ENCODE measurements around the gene CD244. TPM values are rescaled to one million over a fixed set of nuclear protein-coding genes. Genes with fewer than 3 reads are reported as not detected.

CD244 gene
- total and polyA plus RNA-seq, 7 donors, result 0.03 to 0.63 (median 0.09) TPM; not detected in 3

- ATAC-seq, result no peak
- WGBS, 3 donors, result 76 to 87% (median 83%) methylated on average over 1 of the region's 1 CpG
- intact Hi-C loops (cut with DNase I), result loop anchor here (10.0 kb wide), 2 partner anchors 125 to 265 kb away; partner anchors contain the start of genes ITLN2 (in 1 of the 2) and KLHDC9 (in 1 of the 2)
- no peak overlapping the region for H3K4me3 ChIP-seq
- TF ChIP-seq CTCF (IDR thresholded peaks at IDR 0.05), result no peak
- no peaks in the 10 kb centered on the region for H3K4me1 ChIP-seq
- no peaks in the 10 kb centered on the region for H3K36me3 ChIP-seq (ENCODE audit: insufficient read depth in 1 of 2, low read depth in 1 of 2)
- H3K27ac ChIP-seq, result no peak overlapping the region
- no peaks in the 10 kb centered on the region for H3K27me3 ChIP-seq (ENCODE audit: insufficient read depth in 3 of 3, low read length in 2 of 3)
- no peak for DNase-seq
- H3K9me3 ChIP-seq, result no peaks in the 10 kb centered on the region
Measured at GRCh38 chr1:160829766-160830165, 32.9 kb downstream of the CD244 start.

- Histone ChIP-seq H3K4me3 (no peak overlapping the region), H3K27me3 (ENCODE audit: insufficient read depth in 3 of 3, low read length in 2 of 3) (no peaks in the 10 kb centered on the region), H3K4me1 (no peaks in the 10 kb centered on the region), H3K27ac (no peak overlapping the region), H3K36me3 (ENCODE audit: insufficient read depth in 1 of 2, low read depth in 1 of 2) (no peaks in the 10 kb centered on the region), H3K9me3 (no peaks in the 10 kb centered on the region)
- TF ChIP-seq CTCF (IDR thresholded peaks at IDR 0.05), result no peak
- DNase-seq (no peak), ATAC-seq (no peak)
- intact Hi-C loops (cut with DNase I), result no loop called here
- 75 to 85% (median 79%) methylated on average over 2 of the region's 2 CpGs for WGBS, 3 donors
Measured at GRCh38 chr1:160827418-160827817, 35.3 kb downstream of the CD244 start.

- WGBS, 3 donors, result 72 to 97% (median 84%) methylated on average over 1 of the region's 1 CpG
- intact Hi-C loops (cut with DNase I), result no loop called here
Measured at GRCh38 chr1:160826546-160826945, 36.1 kb downstream of the CD244 start.

GRCh38 chr1:160823296-160823695, 39.4 kb downstream of the CD244 start:
- no peak for DNase-seq
- H3K36me3 ChIP-seq (ENCODE audit: insufficient read depth in 1 of 2, low read depth in 1 of 2), result no peaks in the 10 kb centered on the region
- no peak overlapping the region for H3K27ac ChIP-seq
- no peaks in the 10 kb centered on the region for H3K9me3 ChIP-seq
- H3K4me1 ChIP-seq, result no peaks in the 10 kb centered on the region
- H3K27me3 ChIP-seq (ENCODE audit: insufficient read depth in 3 of 3, low read length in 2 of 3), result no peaks in the 10 kb centered on the region
- no peak overlapping the region for H3K4me3 ChIP-seq
- no peak for ATAC-seq
- TF ChIP-seq CTCF (IDR thresholded peaks at IDR 0.05), result no peak
- intact Hi-C loops (cut with DNase I), result no loop called here
- 67 to 74% (median 67%) methylated on average over 3 of the region's 3 CpGs for whole genome bisulfite sequencing, 3 donors

More at GRCh38 chr1:160826546-160826945, 36.1 kb downstream of the CD244 start:
- TF ChIP-seq CTCF (IDR thresholded peaks at IDR 0.05), result no peak
- Histone ChIP-seq H3K27me3 (ENCODE audit: insufficient read depth in 3 of 3, low read length in 2 of 3) (no peaks in the 10 kb centered on the region), H3K9me3 (no peaks in the 10 kb centered on the region), H3K27ac (no peak overlapping the region), H3K4me1 (no peaks in the 10 kb centered on the region), H3K4me3 (no peak overlapping the region), H3K36me3 (ENCODE audit: insufficient read depth in 1 of 2, low read depth in 1 of 2) (no peaks in the 10 kb centered on the region)
- no peak for ATAC-seq
- no peak for DNase-seq

- Histone ChIP-seq H3K9me3 (no peaks in the 10 kb centered on the region), H3K4me3 (no peak overlapping the region), H3K27me3 (ENCODE audit: insufficient read depth in 3 of 3, low read length in 2 of 3) (no peaks in the 10 kb centered on the region), H3K36me3 (ENCODE audit: insufficient read depth in 1 of 2, low read depth in 1 of 2) (no peaks in the 10 kb centered on the region), H3K4me1 (no peaks in the 10 kb centered on the region), H3K27ac (no peak overlapping the region)
- no peak for DNase-seq
- no peak for ATAC-seq
- intact Hi-C loops (cut with DNase I), result no loop called here
- 71 to 79% (median 77%) methylated on average over 8 of the region's 8 CpGs for WGBS, 3 donors
- TF ChIP-seq CTCF (IDR thresholded peaks at IDR 0.05), result no peak
Measured at GRCh38 chr1:160821627-160822026, 41.1 kb downstream of the CD244 start.

Measured in psoas muscle (tissue), 8 donors.